Stimulated activated CD8-positive, alpha-beta memory T cell treated with anti-CD3 and anti-CD28 coated beads, Interleukin-4, amount 100 ng/mL, for 24 hours (primary cell): ENCODE measurements around the gene STK17B.
A peak's percentile ranks its signal among the peaks of the same experiment; 100 is the strongest.
"Not testable (repeated sequence)": the region's sequence is repeated elsewhere in the genome, so short reads cannot be mapped to it uniquely, and the experiment has no call there.

Source experiments
- DNase-seq: peaks from one replicate; pipeline ENCODE4 v3.0.0-alpha.2; 2020; ENCODE audit warnings: low read depth

STK17B gene

GRCh38 chr2:196112418-196113034 is 58.9 kb downstream of the STK17B start:
- DNase-seq: no peak

- DNase-seq: no peak
Measured at GRCh38 chr2:196108604-196109003, 62.8 kb downstream of the STK17B start.

DNA sequence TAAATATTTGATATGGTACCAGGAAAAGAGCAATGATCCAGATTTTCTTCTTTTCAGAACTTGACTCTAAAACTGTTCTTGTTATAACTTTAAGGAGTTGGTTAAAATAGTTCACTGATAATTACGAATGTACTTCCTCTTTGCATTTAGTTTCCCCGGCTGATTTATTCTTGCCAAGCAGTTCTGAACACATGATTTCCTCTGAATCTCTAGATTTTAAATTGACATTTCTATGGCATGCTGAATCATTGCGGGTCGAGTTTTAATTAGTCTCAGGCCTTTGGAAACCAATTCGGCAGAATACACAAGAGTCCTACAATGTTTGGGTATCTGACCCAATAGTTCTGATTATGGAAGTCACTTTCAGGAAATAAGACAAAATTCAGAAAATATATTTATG is 65.4 kb downstream of the STK17B start:
- DNase-seq: no peak

- DNase-seq: no peak
Measured at GRCh38 chr2:196104066-196104465, 67.3 kb downstream of the STK17B start.

- no peak for DNase-seq
Measured at GRCh38 chr2:196103626-196104025, 67.8 kb downstream of the STK17B start.

DNA sequence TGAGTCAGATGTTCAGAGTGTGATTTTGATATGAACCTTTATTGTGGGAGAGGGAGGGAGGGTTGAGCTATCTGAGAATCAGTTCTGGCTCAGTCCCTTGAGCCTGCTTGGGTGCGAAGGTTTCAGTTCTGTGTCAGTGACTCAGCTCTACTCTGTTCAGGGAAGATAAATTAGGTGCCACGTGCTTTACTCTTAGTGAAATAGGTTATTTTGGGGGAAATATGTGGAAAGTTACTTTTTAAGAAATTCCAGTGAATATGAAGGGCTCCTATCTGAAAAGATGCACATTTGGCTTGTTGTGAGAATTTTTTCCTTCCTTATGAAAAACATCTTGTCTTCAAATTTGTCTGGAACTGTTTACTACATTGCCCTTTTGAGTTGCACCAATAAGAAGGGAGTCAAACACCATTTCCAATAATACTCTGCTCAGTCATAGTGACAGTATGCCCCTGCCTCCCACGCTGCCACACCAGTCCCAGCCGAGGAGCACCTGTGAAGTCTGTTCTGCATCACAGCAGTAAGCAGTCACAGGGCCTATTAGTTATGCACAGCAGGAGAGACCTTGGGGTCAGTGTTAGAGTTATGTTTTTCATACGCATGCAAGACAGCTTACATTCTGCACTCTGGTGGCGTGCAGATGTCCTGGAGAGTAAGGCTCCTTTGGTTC is 69.9 kb downstream of the STK17B start:
- peak; percentile 11 for DNase-seq

GRCh38 chr2:196099916-196100315 is 71.5 kb downstream of the STK17B start:
- DNase-seq: no peak

DNA sequence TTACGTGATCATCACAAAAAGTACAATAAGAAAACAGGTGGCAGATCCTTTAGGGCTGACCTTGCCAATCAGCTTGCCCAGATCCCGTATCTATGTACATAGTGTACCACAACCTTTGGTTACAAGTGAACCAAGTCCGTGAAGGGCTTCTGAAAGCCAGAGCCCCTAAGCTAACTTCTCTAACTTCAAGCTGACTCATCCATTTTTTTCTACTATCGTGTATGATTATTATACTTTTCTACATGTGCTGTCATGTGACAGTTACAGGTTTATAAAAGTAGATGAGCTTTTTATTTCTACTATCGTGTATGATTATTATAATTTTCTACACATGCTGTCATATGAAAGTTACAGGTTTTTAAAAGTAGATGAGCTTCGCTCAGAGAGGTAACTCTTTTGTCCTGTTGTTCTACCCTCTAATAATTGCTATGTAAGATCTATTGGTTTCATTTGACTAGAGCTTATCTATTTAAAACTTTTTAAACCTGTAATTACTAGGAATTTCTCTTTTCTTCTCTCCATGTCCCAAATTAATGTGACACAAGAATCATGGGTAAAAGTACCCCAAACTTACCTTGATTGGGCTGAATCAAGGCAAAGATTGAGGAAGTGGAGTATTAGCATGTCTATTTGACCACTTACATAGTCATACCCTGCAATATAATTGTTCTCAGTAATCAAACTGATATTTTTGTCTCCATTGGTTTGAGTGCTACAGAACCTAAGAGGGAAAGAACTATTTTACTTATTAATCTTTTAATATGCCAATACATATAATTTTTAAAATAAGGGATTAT is 73.3 kb downstream of the STK17B start:
- DNase-seq: no peak

GRCh38 chr2:196096982-196097745 is 74.2 kb downstream of the STK17B start:
- no peak for DNase-seq

- DNase-seq: no peak
Measured at GRCh38 chr2:196096264-196096663, 75.1 kb downstream of the STK17B start.

GRCh38 chr2:196089448-196089847 is 81.9 kb downstream of the STK17B start:
- DNase-seq: not testable (repeated sequence)

- DNase-seq: no peak
Measured at GRCh38 chr2:196088203-196088602, 83.2 kb downstream of the STK17B start.

DNA sequence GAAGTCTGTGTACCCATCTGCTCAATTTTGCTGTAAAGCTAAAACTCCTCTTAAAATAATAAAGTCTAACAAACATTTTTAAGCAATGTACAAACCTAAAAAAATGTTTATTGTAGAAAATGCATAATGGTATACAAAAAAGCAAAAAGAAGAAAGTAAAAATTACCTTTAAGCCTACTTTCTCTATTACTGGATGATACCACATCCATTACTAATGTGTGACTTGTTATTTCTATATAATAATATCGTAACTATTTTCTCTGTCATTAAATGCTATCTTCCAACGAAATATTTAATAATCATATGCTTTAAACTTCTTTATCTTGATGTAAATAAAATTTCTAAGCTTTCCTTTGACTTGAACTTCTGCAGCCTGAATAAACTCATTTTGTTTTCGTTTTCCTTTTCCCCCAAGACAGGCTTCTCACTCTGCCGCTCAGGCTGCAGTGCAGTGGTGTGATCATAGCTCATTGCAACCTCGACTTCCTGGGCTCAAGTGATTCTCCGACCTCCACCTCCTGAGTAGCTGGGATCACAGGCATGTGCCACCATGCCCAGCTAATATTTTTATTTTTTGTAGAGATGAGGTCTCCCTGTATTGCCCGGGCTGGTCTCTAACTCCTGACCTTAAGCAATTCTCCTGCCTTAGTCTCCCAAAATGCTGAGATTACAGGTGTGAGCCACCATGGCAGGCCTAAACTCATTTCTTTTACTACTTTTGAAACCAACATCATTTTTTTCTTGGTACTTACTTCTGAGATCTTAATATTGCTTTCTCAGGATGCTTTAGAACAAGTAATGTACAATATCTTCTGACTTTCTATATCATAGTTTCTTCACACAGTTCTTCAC is 84.6 kb downstream of the STK17B start:
- DNase-seq: no peak

DNA sequence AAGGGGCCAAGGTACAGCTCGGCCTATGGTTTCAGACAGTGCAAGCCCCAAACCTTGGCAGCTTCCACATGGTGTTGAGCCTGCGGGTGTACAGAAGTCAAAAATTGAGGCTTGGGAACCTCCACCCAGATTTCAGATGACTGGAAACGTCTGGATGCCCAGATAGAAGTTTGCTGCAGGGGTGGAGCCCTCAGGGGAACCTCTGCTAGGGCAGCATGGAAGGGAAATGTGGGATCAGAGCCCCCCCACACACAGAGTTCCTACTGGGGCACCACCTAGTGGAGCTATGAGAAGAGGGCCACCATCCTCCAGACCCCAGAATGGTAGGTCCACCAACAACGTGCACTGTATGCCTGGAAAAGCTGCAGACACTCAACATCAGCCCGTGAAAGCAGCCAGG is 87.8 kb downstream of the STK17B start:
- DNase-seq: no peak
